Endodermal cell (in vitro differentiated cells): ENCODE measurements around the gene LHFPL3. TPM values are rescaled to one million over a fixed set of nuclear protein-coding genes. Genes with fewer than 3 reads are reported as not detected.

Experiments
- DNase-seq: peaks from one replicate; pipeline ENCODE4 v3.0.0-alpha.2; 2017
- H3K27ac ChIP-seq: 2 replicates; pipeline ENCODE4 v1.5.1; 2013; ENCODE audit warnings: mild to moderate bottlenecking, low read depth, low read length, moderate library complexity
- H3K27me3 ChIP-seq: 2 replicates; pipeline ENCODE4 v1.6.1; 2013; ENCODE audit warnings: mild to moderate bottlenecking, low read length, moderate library complexity; ENCODE audit not compliant: insufficient read depth, control insufficient read depth, poor library complexity, severe bottlenecking
- H3K36me3 ChIP-seq: 2 replicates; pipeline ENCODE4 v1.7.0; 2013; ENCODE audit warnings: mild to moderate bottlenecking, low read length, moderate library complexity; ENCODE audit not compliant: control insufficient read depth, insufficient read depth
- H3K4me1 ChIP-seq: one replicate; pipeline ENCODE4 v1.7.0; 2013; ENCODE audit warnings: low read length; ENCODE audit not compliant: control insufficient read depth, insufficient read depth
- H3K4me3 ChIP-seq: 2 replicates; pipeline ENCODE4 v1.5.1; 2013; ENCODE audit warnings: mild to moderate bottlenecking, low read length, moderate library complexity
- H3K9ac ChIP-seq: 2 replicates; pipeline ENCODE4 v1.6.1; 2013; ENCODE audit warnings: mild to moderate bottlenecking, low read length, moderate library complexity; ENCODE audit not compliant: poor library complexity, severe bottlenecking; ENCODE audit errors: extremely low read depth
- H3K9me3 ChIP-seq: 2 replicates; pipeline ENCODE4 v1.6.1; 2013; ENCODE audit warnings: mild to moderate bottlenecking, low read length, moderate library complexity; ENCODE audit not compliant: control insufficient read depth
- H3K27ac Mint-ChIP-seq: 2 replicates; pipeline ENCODE4 v1.8.0; 2020; ENCODE audit warnings: mixed read lengths
- H3K27me3 Mint-ChIP-seq: 2 replicates; pipeline ENCODE4 v1.8.0; 2021; ENCODE audit warnings: mild to moderate bottlenecking, mixed read lengths; ENCODE audit not compliant: insufficient read depth
- H3K36me3 Mint-ChIP-seq: 2 replicates; pipeline ENCODE4 v1.8.0; 2020; ENCODE audit warnings: low read depth, mixed read lengths
- H3K4me1 Mint-ChIP-seq: 2 replicates; pipeline ENCODE4 v1.8.0; 2020; ENCODE audit warnings: mixed read lengths
- H3K4me3 Mint-ChIP-seq: 2 replicates; pipeline ENCODE4 v1.8.0; 2020; ENCODE audit warnings: mild to moderate bottlenecking, moderate library complexity, mixed read lengths
- H3K9me3 Mint-ChIP-seq: 2 replicates; pipeline ENCODE4 v1.8.0; 2020; ENCODE audit warnings: mild to moderate bottlenecking, mixed read lengths
- WGBS, 2 experiments: methylation state at CpG; one replicate each; pipeline versions ENCODE4 v1.1.5 to v1.1.7; 2013; ENCODE audit warnings: missing lambda C conversion rate in 2 of 2, mixed read lengths in 1 of 2; ENCODE audit not compliant: insufficient coverage in 1 of 2, insufficient read length in 1 of 2; 5-methylcytosine and 5-hydroxymethylcytosine counted together
- total RNA-seq, 2 donors: library from RNA; stranded (reverse); fragmentation: NEBNext Ultra II Directional in 1 of 2; extraction: Animal tissue kit (Norgen Biotek cat#: 25700) in 1 of 2; gene quantifications; 2 replicates in 1 of 2; 3 replicates in 1 of 2; pipeline ENCODE4 v1.2.1, GENCODE V29; 2021
- TF ChIP-seq, protein P1 (sequence below): fragments of 200-600 bp; sonication (generic); conservative IDR thresholded peaks from 2 replicates; pipeline ENCODE4 v1.5.0; 2021; ENCODE audit warnings: antibody characterized with exemption, mild to moderate bottlenecking

The LHFPL3 gene
- total RNA-seq, 2 donors from 2014 or later: not detected

DNA sequence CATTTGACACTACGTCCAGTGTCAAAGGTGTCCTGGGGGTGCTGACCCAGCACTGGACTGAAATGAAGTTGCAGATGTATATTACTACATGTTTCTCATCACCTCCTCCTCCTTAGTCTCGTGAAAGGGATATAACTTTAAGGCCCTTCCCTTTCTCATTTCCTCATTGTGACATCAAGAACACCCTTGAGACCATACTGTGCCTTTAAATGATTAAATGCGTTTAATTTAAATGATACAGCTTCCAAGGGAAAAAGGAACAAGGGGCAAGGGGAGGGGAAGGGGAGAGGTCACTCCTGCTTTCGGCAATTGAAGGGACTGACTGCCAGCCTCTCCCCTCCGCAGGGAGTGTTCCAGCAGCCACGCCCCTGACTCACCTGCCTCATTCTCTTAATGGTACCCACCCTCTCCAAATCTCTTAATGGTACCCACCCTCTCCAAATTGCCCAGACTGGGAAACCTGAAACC lies 605.2 kb downstream of the LHFPL3 start:
- TF ChIP-seq, protein P1, sequence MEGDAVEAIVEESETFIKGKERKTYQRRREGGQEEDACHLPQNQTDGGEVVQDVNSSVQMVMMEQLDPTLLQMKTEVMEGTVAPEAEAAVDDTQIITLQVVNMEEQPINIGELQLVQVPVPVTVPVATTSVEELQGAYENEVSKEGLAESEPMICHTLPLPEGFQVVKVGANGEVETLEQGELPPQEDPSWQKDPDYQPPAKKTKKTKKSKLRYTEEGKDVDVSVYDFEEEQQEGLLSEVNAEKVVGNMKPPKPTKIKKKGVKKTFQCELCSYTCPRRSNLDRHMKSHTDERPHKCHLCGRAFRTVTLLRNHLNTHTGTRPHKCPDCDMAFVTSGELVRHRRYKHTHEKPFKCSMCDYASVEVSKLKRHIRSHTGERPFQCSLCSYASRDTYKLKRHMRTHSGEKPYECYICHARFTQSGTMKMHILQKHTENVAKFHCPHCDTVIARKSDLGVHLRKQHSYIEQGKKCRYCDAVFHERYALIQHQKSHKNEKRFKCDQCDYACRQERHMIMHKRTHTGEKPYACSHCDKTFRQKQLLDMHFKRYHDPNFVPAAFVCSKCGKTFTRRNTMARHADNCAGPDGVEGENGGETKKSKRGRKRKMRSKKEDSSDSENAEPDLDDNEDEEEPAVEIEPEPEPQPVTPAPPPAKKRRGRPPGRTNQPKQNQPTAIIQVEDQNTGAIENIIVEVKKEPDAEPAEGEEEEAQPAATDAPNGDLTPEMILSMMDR: no peak
- DNase-seq: no peak
- Histone ChIP-seq H3K9me3 (no peaks in the 10 kb centered on the region), H3K27me3 (no peaks in the 10 kb centered on the region), H3K27ac (no peak overlapping the region), H3K4me1 (peaks cover 4% of the 10 kb centered on the region), H3K9ac (no peak overlapping the region), H3K4me3 (no peak overlapping the region), H3K36me3 (no peaks in the 10 kb centered on the region)
- no peaks in the 10 kb centered on the region for H3K9me3 Mint-ChIP-seq
- H3K4me3 Mint-ChIP-seq: no peak overlapping the region
- 76 to 78% methylated on average over 2 to 6 of the region's 6 CpGs for WGBS, 2 experiments
- no peak overlapping the region for H3K27ac Mint-ChIP-seq
- peaks cover 6% of the 10 kb centered on the region for H3K4me1 Mint-ChIP-seq
- no peaks in the 10 kb centered on the region for H3K27me3 Mint-ChIP-seq
- no peaks in the 10 kb centered on the region for H3K36me3 Mint-ChIP-seq

- Histone ChIP-seq H3K4me3 (no peak overlapping the region), H3K27ac (no peak overlapping the region), H3K9me3 (no peaks in the 10 kb centered on the region), H3K36me3 (no peaks in the 10 kb centered on the region), H3K27me3 (no peaks in the 10 kb centered on the region), H3K9ac (no peak overlapping the region), H3K4me1 (peaks cover 4% of the 10 kb centered on the region)
- Mint-ChIP-seq H3K27me3 (no peaks in the 10 kb centered on the region), H3K36me3 (no peaks in the 10 kb centered on the region), H3K4me3 (no peak overlapping the region), H3K4me1 (peaks cover 15% of the 10 kb centered on the region), H3K27ac (no peak overlapping the region), H3K9me3 (peaks cover 2% of the 10 kb centered on the region)
- TF ChIP-seq, protein P1: no peak
- DNase-seq: no peak
- 90 to 94% methylated on average over 6 to 7 of the region's 7 CpGs for WGBS, 2 experiments
Measured at GRCh38 chr7:104934665-104935064, 606.3 kb downstream of the LHFPL3 start.

DNA sequence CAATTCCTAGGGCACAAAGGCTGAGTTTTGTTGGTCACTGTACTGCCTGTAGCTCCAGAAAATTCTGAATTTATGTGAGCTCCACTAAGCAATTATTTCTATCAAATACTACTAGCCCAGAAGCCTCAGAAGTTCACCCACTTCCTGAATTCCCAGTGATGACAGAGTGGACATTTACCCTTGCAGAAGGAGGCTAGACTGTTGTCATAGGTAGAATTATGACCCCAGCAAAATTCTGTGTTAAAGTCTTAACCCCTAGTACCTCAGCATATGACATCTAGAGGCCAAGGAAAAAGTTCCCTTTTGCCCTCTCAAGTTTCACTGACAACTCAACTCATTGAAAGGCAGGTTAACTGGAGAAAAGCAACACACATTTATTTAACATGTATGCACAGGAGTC lies 606.9 kb downstream of the LHFPL3 start:
- no peak overlapping the region for H3K4me3 ChIP-seq
- peaks cover 4% of the 10 kb centered on the region for H3K4me1 ChIP-seq
- Mint-ChIP-seq H3K9me3 (peaks cover 2% of the 10 kb centered on the region), H3K36me3 (no peaks in the 10 kb centered on the region), H3K27me3 (no peaks in the 10 kb centered on the region), H3K4me3 (no peak overlapping the region), H3K27ac (no peak overlapping the region), H3K4me1 (peaks cover 15% of the 10 kb centered on the region)
- no peak overlapping the region for H3K9ac ChIP-seq
- H3K27ac ChIP-seq: no peak overlapping the region
- H3K9me3 ChIP-seq: no peaks in the 10 kb centered on the region
- DNase-seq: no peak
- H3K27me3 ChIP-seq: no peaks in the 10 kb centered on the region
- TF ChIP-seq, protein P1: no peak
- no peaks in the 10 kb centered on the region for H3K36me3 ChIP-seq
